HFFc6 (cell line): ENCODE data around the gene B3GNT2. TPM values are rescaled to one million over a fixed set of nuclear protein-coding genes. Genes with fewer than 3 reads are reported as not detected.
"Not testable (repeated sequence)": the region's sequence is repeated elsewhere in the genome, so short reads cannot be mapped to it uniquely, and the experiment has no call there.

Experiments used
- DNase-seq: peaks from one replicate; pipeline ENCODE4 v3.0.0-alpha.2; 2018
- H3K27ac Mint-ChIP-seq: 2 replicates; pipeline ENCODE4 v1.8.0; 2020; ENCODE audit warnings: mild to moderate bottlenecking, mixed read lengths
- H3K27me3 Mint-ChIP-seq: 2 replicates; pipeline ENCODE4 v1.8.0; 2021; ENCODE audit warnings: mild to moderate bottlenecking, moderate library complexity, mixed read lengths; ENCODE audit not compliant: insufficient read depth
- H3K36me3 Mint-ChIP-seq: 2 replicates; pipeline ENCODE4 v1.8.0; 2021; ENCODE audit warnings: low read depth, mixed read lengths
- H3K4me1 Mint-ChIP-seq: 2 replicates; pipeline ENCODE4 v1.8.0; 2020; ENCODE audit warnings: low read depth, mixed read lengths
- H3K4me3 Mint-ChIP-seq: 2 replicates; pipeline ENCODE4 v1.8.0; 2020; ENCODE audit warnings: mild to moderate bottlenecking, moderate library complexity, mixed read lengths
- H3K9me3 Mint-ChIP-seq: 2 replicates; pipeline ENCODE4 v1.8.0; 2020; ENCODE audit warnings: mild to moderate bottlenecking, mixed read lengths
- total RNA-seq, 6 experiments: library from RNA; stranded (reverse); fragmentation: NEBNext Ultra II Directional; extraction: Animal tissue kit (Norgen Biotek cat#: 25700); gene quantifications; 2 replicates in 1 of 6; 3 replicates in 5 of 6; pipeline ENCODE4 v1.2.3, GENCODE V29; 2021
- TF ChIP-seq, protein P1 (sequence below): fragments of 200-600 bp; sonication (generic); IDR thresholded peaks from 2 replicates; pipeline ENCODE4 v1.5.0; 2021; ENCODE audit warnings: antibody characterized with exemption, mild to moderate bottlenecking

The B3GNT2 gene
- total RNA-seq, 6 experiments from 2014 or later: 12.5 to 16.7 (median 15.1) TPM

DNA sequence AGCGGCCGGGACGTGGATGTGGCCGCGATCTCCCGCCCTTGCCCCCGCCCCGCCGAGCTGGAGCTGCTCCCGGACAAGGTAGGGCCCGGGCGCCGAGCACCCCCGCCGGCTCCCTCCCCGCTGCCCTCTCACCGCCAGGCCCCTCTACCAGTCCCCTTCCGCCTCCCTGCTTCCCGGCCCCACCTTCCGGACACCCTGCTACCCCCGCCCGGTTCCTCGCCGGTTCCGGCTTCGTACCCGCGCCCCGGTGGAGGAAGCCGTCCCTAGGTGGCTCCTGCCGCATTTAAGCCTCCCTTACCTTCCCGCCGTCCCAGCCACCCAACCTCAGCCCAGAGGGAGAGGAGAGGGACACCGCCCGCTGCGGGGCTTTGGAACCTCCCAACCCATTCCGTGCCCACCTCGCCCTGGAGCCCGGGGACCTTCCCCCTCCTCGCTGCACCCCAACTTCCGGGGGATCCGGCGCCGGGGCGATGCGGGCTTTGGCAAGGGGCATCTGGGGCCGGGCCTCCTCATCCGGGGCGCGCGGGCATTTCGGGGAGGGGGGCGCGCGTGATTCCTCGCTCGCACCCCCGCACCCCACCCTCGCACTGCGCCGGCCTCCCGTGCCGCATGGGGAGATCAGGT, 475 bp downstream of the B3GNT2 start:
- H3K4me1 Mint-ChIP-seq: peaks cover 38% of the 10 kb centered on the region
- no peaks in the 10 kb centered on the region; the same call in 1 of the 2 replicates for H3K27me3 Mint-ChIP-seq
- peak overlapping the region; percentile 70 for H3K27ac Mint-ChIP-seq
- H3K9me3 Mint-ChIP-seq: no peaks in the 10 kb centered on the region
- H3K4me3 Mint-ChIP-seq: peak overlapping the region; percentile 90
- TF ChIP-seq, protein P1, sequence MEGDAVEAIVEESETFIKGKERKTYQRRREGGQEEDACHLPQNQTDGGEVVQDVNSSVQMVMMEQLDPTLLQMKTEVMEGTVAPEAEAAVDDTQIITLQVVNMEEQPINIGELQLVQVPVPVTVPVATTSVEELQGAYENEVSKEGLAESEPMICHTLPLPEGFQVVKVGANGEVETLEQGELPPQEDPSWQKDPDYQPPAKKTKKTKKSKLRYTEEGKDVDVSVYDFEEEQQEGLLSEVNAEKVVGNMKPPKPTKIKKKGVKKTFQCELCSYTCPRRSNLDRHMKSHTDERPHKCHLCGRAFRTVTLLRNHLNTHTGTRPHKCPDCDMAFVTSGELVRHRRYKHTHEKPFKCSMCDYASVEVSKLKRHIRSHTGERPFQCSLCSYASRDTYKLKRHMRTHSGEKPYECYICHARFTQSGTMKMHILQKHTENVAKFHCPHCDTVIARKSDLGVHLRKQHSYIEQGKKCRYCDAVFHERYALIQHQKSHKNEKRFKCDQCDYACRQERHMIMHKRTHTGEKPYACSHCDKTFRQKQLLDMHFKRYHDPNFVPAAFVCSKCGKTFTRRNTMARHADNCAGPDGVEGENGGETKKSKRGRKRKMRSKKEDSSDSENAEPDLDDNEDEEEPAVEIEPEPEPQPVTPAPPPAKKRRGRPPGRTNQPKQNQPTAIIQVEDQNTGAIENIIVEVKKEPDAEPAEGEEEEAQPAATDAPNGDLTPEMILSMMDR: 0 out of 2 replicates have a peak, but pooled peaks have one; percentile 7
- no peaks in the 10 kb centered on the region for H3K36me3 Mint-ChIP-seq
- no peak for DNase-seq

DNA sequence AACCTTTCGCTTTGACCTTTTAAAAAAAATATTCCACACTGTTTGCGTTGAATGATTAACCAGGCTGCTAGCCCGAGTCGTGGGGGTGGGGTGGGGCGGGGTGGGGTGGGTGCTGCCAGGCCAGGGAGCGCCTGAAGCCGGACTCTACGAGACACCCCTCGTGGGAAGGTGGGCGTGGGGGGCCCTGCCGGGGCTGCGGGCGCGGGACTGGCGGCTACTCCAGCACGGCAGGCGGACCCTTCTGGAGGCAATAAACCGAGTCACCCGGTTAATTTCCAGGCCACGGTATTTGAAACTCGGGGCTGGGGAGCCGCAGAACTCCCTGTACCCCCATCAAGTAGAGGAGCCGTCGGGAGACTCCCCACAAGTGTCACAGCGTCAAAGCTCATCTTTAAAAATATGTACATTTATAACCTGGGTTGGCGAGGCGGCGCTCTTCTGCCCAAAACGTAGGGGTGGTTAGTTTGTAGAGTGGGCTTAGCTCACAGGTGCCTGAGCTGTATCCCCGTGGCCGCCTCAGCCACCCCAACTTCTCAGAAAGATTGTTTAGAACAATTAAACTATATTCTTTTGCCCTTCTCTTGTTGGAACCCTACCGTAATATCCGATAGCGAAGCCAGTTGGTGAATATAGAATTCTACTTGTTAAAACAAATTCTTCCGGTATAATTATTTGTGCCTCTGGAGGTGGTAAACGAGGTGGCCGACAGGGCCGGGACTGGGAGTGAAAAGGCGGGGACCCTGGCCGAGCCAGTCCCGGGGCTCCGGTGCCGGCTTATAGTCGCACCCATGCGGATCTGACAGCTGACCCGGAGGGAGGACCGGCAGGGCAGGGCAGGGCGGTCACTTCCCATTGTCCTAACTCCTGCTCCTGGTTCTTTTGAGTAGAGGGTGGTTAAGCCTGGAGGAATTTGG, 1.4 kb downstream of the B3GNT2 start:
- Mint-ChIP-seq H3K27me3 (no peaks in the 10 kb centered on the region; the same call in 1 of the 2 replicates), H3K4me1 (peaks cover 47% of the 10 kb centered on the region), H3K27ac (peak overlapping the region; percentile 57), H3K36me3 (no peaks in the 10 kb centered on the region), H3K9me3 (no peaks in the 10 kb centered on the region), H3K4me3 (peak overlapping the region; percentile 90)
- TF ChIP-seq, protein P1: peak; percentile 45; the same call in 1 of the 2 replicates
- no peak for DNase-seq

DNA sequence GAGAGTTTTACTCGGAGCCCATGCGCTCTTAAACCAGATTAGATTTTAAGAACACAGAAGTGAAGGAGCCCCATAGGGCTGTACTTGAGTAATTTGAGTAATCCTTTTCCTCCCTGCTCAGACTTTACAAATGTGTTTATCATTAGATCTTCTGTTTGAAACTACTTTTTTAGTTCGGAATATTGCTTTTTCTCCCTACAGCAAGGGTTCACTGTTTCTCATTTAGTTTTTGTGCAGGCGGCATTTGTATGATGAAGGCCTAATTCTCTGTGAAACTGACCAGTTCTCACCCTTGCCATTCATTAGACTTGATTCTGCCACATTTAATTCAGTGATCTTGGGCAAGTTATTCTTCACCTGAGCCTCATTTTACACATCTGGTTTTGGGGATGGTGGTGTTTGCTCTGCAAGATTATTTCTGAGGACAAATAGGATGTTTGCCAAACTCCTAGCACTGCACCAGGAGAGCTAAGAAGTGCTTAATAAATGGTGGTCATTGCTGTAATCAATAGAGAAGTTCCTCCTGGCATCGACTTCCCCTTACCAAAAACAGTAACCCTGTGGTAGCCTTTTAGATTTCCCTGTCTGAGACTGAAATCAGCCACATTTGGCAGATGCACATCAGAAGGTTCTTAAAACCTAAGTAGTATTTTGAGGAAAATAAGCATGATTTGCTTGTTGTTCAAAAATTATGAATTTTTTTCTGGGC, 2.2 kb downstream of the B3GNT2 start:
- TF ChIP-seq, protein P1: no peak
- Mint-ChIP-seq H3K4me1 (peaks cover 49% of the 10 kb centered on the region), H3K9me3 (no peaks in the 10 kb centered on the region), H3K4me3 (peak overlapping the region; percentile 90), H3K27me3 (no peaks in the 10 kb centered on the region; the same call in 1 of the 2 replicates), H3K27ac (peak overlapping the region; percentile 57), H3K36me3 (no peaks in the 10 kb centered on the region)
- no peak for DNase-seq

DNA sequence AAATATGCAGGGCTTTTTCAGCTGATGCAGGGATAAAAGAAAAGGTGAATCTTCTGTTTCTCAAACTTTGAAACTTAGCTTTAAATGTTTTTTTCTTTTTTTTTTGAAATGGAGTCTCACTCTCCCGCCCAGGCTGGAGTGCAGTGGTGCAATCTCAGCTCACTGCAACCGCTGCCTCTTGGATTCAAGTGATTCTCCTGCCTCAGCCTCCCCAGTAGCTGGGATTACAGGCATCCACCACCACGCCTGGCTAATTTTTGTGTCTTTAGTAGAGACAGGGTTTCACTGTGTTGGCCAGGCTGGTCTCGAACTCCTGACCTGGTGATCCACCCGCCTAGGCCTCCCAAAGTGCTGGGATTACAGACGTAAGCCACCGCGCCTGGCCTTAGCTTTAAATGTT, 2.9 kb downstream of the B3GNT2 start:
- H3K36me3 Mint-ChIP-seq, DNase-seq, H3K4me3 Mint-ChIP-seq, H3K27me3 Mint-ChIP-seq, H3K9me3 Mint-ChIP-seq, H3K27ac Mint-ChIP-seq: not testable (repeated sequence)
- H3K4me1 Mint-ChIP-seq: peaks cover 49% of the 10 kb centered on the region

DNA sequence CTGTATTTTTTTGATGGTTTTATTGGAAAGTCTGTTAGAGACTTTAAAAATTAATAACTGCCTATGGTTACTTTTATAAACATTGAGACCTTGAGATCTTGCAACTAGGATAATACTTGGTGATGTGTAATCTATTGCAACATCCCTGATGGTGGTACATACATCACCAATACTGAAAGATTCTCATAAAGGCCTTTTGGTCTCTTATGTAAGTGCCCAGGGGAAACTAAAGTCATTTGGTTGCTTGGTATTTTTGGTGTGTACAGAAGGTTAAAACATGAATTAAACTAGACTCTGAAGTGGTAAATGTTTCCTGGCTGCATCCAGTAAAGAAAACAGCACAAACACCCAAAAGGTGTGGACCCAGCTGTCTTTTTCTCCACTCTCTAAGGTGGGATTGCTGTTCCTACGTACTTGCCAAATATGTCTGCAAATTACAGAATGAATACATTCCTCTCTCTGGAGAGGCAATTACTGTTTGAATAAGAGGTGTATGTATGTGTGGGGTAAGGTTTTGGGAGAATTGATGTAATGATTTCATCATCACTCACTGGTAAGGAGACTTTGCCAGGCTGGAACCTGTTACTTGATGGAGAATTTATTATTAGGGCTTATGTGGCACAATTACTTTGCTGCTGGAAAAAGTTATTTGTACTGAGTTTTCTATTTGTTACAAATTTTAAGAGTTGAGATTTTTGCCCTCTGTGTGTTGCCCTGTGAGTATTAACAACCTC, 3.6 kb downstream of the B3GNT2 start:
- Mint-ChIP-seq H3K27ac (peak overlapping the region; percentile 44), H3K4me3 (peak overlapping the region; percentile 15; the same call in 1 of the 2 replicates), H3K36me3 (no peaks in the 10 kb centered on the region), H3K27me3 (no peaks in the 10 kb centered on the region; the same call in 1 of the 2 replicates), H3K9me3 (no peaks in the 10 kb centered on the region), H3K4me1 (peaks cover 49% of the 10 kb centered on the region)
- TF ChIP-seq, protein P1: no peak
- DNase-seq: no peak
